ENCODE results near the gene CCT7.
A peak's percentile ranks its signal among the peaks of the same experiment; 100 is the strongest.
"Not testable (repeated sequence)": the region's sequence is repeated elsewhere in the genome, so short reads cannot be mapped to it uniquely, and the experiment has no call there.

The CCT7 gene

GRCh38 chr2:73255907-73256617, 22.0 kb downstream of the CCT7 start:
- no peak for DNase-seq

- DNase-seq = no peak
Observed at GRCh38 chr2:73256618-73256922, 22.5 kb downstream of the CCT7 start.

DNA sequence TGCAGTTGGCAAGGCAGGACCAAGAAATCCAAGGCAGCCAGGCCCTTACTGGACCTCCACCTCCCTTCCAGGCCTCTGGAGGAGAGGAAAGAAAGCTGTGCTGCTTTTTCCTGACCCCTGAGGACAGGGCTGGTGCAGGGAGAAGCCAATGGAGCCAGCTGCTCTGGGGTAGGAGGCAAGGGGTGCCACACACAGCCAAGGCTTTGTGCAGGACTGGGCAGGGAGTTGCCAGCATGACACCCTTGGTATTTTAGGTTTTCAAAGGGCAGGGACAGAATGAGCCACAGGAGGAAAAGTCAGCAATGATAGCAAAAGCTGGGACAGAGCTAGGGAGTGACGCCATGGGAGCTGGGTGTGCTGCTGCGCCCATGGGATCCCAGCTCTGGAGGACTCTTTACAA, 22.9 kb downstream of the CCT7 start:
- no peak for DNase-seq

- no peak for DNase-seq
Observed at GRCh38 chr2:73257425-73258125, 23.5 kb downstream of the CCT7 start.

- no peak for DNase-seq
Observed at GRCh38 chr2:73258186-73258912, 24.2 kb downstream of the CCT7 start.

GRCh38 chr2:73258913-73259215, 24.8 kb downstream of the CCT7 start:
- no peak for DNase-seq

- no peak for DNase-seq
Observed at GRCh38 chr2:73259276-73259675, 25.2 kb downstream of the CCT7 start.

- no peak for DNase-seq
Observed at GRCh38 chr2:73259704-73260337, 25.7 kb downstream of the CCT7 start.

DNA sequence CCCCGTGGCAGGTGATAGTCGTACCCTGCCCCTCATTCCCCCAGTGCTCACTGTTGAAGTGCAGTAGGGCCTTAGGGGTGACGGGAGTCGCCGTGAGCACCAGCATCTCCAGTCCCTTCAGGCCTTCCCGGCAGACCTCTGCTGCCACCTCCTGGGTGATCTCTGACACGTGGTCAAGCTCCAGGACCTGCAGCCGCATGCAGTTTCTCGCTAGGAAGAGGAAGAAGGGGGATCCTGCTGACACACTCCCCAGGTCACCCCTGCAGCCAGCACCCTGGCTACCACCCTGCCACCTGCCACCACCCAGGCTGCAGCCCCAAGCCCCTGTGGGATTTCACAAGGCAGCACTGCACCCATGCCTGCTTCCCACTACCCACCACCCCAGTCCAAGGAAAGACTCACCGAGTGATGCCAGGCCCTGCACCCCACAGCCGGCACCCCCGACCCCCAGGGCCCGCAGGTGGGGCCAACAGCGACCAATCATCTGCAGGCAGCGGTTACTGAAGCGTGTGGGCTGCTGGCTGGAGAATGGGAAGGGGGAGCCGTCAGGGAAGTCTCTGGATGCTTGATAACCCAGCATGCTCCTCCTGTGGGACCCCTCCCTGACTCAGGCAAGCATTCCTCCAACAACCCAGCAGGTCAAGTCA, 26.4 kb downstream of the CCT7 start:
- peak; percentile 45 for DNase-seq

GRCh38 chr2:73262108-73262651, 28.1 kb downstream of the CCT7 start:
- no peak for DNase-seq

GRCh38 chr2:73262691-73263429, 28.8 kb downstream of the CCT7 start:
- DNase-seq = not testable (repeated sequence)

GRCh38 chr2:73263540-73264331, 29.6 kb downstream of the CCT7 start:
- DNase-seq = no peak

- DNase-seq = no peak
Observed at GRCh38 chr2:73264332-73264606, 30.2 kb downstream of the CCT7 start.

DNA sequence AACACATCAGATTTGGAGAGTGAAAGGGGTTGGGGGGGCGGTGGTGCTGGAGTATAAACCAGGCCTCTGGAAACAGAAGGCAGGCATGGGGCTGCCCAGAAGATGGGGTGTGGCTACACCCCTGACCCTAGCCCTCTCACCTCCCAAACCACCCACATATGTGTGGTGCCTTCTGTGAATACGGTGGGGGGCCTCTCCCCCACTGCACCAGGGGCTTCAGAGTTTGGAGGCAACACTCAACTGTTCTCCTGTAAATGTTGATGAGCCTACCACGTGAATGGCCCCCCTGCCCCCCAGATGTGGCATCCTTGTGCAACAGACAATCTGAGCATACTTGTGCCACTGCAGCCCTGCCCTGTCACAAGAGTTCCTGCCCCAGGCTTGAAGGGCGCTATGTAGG, 30.7 kb downstream of the CCT7 start:
- DNase-seq = no peak

- DNase-seq = no peak
Observed at GRCh38 chr2:73265298-73266060, 31.4 kb downstream of the CCT7 start.

GRCh38 chr2:73266061-73266901, 32.2 kb downstream of the CCT7 start:
- DNase-seq = no peak

DNA sequence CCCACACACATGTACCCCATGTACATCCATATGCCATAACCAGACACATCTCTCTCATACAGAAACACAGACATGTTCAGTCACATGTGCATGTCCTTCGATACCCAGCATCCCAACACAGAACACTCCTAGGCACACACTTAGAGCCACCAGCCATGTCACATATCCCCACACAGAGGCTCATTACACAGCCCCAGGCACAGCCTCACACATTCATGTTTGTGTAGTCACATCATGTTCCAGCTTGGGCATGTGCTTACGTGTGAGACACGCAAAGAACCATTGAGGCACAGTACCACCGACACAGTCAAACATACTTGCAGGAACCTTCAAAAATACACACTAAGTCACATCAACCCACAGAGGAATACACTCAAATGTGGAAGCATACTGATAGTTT, 32.9 kb downstream of the CCT7 start:
- no peak for DNase-seq

DNA sequence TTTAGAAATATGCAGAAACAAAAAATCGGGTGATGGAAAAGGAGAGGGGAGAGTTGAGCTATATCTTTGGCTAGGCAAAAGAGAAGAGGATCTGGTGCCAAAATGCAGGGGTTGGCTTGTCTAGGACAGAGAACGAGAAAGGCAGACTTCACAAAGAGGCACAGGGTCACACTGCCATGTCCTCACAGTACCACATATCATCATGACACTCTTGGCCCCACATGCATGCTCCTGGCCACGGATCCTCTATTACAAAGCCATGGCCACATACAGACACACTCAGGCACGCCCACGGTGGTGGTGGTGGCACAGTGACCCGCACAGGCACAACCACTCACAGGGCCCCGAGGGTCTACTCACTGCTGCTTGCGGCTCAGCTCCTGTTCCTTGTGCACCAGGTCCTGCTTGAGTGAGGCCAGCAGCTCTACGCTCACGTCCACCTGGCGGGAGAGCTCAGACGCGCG, 34.3 kb downstream of the CCT7 start:
- no peak for DNase-seq

DNA sequence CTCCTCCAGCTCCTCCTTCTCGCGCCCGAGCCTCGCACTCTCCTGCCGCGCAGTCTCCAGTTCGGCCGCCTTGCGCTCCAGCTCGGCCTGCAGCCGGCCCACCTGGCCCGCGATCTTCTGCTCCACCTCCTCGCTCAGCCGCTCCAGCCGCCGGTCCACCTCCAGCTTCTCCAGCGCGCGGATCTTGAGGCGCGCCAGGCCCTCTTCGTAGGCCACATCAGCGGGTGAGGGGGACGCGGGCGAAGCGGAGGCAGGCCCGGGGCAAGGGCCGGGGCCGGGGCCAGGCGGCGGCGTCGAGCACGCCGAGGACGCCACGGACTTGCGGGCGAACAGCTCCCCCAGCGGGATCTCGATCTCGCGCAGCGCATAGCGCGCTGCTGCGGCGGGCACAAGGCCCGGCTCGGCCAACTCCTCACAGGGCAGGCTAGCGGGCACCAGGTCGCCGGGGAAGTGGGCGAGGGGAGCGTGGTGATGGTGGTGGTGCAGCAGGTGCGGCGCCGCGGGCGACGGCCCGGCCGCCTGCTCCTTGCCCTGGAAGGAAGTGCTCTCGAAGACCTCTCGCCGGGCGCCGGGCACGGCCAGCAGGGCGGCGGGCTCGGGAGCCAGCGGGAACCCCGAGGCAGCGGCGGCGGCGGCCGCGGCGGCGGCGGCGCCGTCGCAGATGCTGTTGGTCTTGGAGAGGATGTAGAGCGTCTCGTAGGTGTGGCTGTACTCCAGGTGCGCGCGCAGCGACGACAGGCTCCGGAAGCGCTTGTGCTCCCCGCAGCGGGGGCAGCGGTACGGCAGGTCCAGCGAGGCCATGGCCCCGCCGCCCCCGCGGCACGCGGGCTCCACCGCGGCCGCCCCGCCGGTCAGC, 35.0 kb downstream of the CCT7 start:
- DNase-seq = no peak

Measured in NCI-H226 (cell line).